SK-N-MC (cell line): Measurements from ENCODE around the gene SERPINE2.

ENCODE experiments used
- EZH2 ChIP-seq: fragments of 200-600 bp; sonication (generic); IDR thresholded peaks from one replicate; pipeline ENCODE4 v1.6.1; 2017; ENCODE audit warnings: antibody characterized with exemption
- POLR2AphosphoS5 ChIP-seq: IDR thresholded peaks from 2 replicates; pipeline ENCODE4 v1.6.1; 2012; ENCODE audit warnings: mild to moderate bottlenecking, low read depth, low read length, borderline replicate concordance

GRCh38 chr2:223949241-223949840 lies 89.7 kb downstream of the SERPINE2 start:
- TF ChIP-seq POLR2AphosphoS5 (no peak), EZH2 (no peak)
